ENCODE data around the gene HOPX.
"Not testable (repeated sequence)": the region's sequence is repeated elsewhere in the genome, so short reads cannot be mapped to it uniquely, and the experiment has no call there.

Gene HOPX

DNA sequence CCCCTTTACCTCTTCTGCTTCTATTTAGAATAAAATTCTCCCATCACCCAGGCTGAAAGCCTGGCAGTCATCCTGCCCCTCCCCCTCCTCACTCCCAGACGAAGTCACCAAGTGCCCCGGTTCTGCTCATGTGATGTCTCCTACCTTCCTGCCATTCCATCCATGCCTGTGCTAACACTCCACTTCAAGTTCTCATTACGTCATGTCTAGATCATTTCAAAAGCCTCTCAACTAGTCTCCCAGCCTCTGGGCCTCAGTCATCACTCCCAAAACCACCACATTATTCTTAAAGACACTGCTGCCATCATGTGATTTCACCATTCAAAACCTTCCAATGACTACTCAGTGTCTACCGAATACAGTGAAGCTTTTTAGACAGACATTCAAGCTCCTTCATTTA is 17.2 kb upstream of the HOPX start:
- Mint-ChIP-seq H3K36me3 (no peaks in the 10 kb centered on the region), H3K27me3 (no peaks in the 10 kb centered on the region), H3K4me1 (ENCODE audit: low read depth) (peaks cover 5% of the 10 kb centered on the region), H3K9me3 (ENCODE audit: low read depth) (no peaks in the 10 kb centered on the region), H3K4me3 (no peak overlapping the region), H3K27ac (no peak overlapping the region)

DNA sequence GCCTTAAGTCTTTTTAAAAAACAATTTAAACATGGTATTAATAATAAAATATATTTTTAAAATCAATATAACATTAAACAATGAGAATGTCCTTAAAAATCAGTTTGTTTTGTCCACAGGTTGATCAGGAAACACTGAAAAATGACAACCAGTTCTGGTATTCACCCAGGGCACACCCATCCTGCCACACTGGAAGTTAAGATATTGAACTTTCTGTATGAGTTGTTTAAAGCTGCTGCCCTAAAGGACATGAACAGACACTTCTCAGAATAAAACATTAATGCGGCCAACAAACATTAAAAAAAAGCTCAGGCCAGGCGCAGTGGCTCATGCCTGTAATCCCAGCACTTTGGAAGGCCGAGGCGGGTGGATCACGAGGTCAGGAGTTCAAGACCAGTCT is 15.0 kb upstream of the HOPX start:
- no peaks in the 10 kb centered on the region for H3K27me3 Mint-ChIP-seq
- H3K9me3 Mint-ChIP-seq (ENCODE audit: low read depth), result no peaks in the 10 kb centered on the region
- no peak overlapping the region for H3K27ac Mint-ChIP-seq
- H3K4me1 Mint-ChIP-seq (ENCODE audit: low read depth), result peaks cover 5% of the 10 kb centered on the region
- H3K36me3 Mint-ChIP-seq, result no peaks in the 10 kb centered on the region
- no peak overlapping the region for H3K4me3 Mint-ChIP-seq

DNA sequence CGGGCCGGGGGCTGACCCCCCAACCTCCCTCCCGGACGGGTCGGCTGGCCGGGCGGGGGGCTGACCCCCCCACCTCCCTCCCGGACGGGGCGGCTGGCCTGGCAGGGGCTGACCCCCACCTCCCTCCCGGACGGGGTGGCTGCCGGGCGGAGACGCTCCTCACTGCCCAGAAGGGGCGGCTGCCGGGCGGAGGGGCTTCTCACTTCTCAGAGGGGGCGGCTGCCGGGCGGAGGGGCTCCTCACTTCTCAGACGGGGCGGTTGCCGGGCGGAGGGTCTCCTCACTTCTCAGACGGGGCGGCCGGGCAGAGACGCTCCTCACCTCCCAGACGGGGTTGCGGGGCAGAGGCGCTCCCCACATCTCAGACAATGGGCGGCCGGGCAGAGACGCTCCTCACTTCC is 12.4 kb upstream of the HOPX start:
- H3K4me3 Mint-ChIP-seq; H3K4me1 Mint-ChIP-seq (ENCODE audit: low read depth); H3K27ac Mint-ChIP-seq; H3K36me3 Mint-ChIP-seq; H3K9me3 Mint-ChIP-seq (ENCODE audit: low read depth); H3K27me3 Mint-ChIP-seq: not testable (repeated sequence)

DNA sequence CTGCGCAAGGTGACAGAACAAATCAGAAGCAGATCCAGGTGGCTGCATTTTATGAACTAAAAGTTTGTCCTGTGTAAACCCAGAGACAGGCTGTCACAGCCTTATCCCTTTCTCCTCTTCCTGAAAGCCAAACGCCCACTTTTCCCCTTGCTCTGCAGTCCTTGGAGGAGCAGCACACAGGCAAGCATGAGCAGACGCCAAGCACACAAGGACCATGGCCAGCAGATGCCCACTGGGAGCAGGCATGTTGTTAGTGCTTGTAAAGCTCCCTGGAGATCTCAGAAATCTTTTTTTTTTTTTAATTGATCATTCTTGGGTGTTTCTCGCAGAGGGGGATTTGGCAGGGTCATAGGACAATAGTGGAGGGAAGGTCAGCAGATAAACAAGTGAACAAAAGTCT is 11.5 kb upstream of the HOPX start:
- Mint-ChIP-seq H3K27ac (no peak overlapping the region), H3K36me3 (no peaks in the 10 kb centered on the region), H3K9me3 (ENCODE audit: low read depth) (no peaks in the 10 kb centered on the region), H3K4me3 (no peak overlapping the region), H3K27me3 (no peaks in the 10 kb centered on the region), H3K4me1 (ENCODE audit: low read depth) (peaks cover 5% of the 10 kb centered on the region)

DNA sequence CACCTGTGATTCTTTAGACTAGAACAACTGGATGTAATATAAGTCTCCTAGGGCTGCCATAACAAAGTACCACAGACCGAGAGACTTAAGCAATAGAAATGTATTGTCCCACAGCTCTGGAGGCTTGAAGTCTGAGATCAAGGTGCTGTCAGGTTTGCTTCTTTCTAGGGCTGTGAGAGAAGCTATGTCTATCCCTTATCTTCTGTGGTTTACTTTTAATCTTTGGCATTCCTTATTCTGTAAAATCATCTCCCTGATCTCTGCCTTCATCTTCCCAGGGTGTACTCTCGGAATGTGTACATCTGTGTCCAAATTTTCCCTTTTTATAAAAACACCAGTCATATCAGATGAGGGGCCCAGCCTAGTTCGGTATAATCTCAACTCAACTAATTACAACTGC is 10.3 kb upstream of the HOPX start:
- H3K27me3 Mint-ChIP-seq, result peaks cover 3% of the 10 kb centered on the region
- H3K27ac Mint-ChIP-seq, result no peak overlapping the region
- no peak overlapping the region for H3K4me3 Mint-ChIP-seq
- no peaks in the 10 kb centered on the region for H3K9me3 Mint-ChIP-seq (ENCODE audit: low read depth)
- H3K36me3 Mint-ChIP-seq, result no peaks in the 10 kb centered on the region
- H3K4me1 Mint-ChIP-seq (ENCODE audit: low read depth), result no peaks in the 10 kb centered on the region

DNA sequence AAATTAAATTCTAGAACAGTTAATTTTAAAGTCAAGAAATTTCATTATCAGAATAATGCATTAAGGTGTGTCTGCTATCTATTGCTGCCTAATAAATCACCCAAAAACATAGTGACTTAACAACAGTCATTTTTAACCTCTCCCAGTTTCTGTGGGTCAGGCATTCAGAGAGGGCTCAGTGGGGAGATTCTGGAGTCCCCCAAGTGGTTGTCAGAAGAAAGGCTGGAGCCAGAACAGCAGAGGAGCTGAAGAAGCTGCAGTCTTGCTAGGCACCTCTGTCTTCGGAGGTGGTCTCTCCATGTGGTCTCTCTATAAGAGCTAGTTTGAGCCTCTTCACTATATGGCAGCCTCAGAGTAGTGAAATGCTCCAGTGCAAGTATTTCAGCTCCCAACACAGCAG is 9.3 kb upstream of the HOPX start:
- Mint-ChIP-seq H3K4me3 (no peak overlapping the region), H3K4me1 (ENCODE audit: low read depth) (no peaks in the 10 kb centered on the region), H3K36me3 (no peaks in the 10 kb centered on the region), H3K9me3 (ENCODE audit: low read depth) (no peaks in the 10 kb centered on the region), H3K27ac (no peak overlapping the region), H3K27me3 (peaks cover 3% of the 10 kb centered on the region)

DNA sequence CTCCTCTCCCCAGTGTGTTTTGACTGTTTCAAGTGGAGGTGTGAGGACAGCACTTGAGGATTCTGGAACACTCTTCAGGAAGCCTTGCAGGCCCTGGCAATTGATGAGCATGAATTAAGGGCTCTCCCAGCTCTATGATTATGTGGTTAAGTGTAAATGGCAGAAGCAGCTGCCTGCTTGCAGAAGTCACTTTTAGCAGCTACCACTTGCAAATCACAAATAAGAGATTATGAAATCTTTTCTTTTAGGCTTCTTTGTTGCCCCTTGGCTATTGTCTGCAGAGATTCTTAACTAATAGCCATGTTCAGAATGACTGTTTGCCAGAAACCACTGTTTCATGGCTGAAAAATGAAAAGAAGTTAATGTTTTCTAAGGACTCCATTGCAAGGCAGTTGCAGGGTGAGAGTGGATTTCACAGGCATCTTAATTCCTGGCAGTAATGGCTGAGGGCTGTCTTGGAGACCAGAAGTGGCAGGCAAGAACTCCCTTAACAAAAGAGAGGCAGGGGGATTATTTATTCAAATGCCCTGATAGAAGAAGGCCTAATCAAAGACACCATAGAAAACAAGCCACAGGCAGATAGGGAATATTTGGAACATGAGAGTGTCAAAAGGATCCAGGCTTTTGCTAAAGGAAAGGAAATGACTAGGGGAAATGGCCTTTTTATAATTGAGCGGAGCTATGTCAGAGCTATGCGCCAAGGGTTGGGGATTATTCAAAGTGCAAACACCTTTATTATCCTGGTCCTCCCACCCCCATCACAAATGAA is 8.3 kb upstream of the HOPX start:
- H3K27ac Mint-ChIP-seq, result no peak overlapping the region
- H3K4me3 Mint-ChIP-seq, result no peak overlapping the region
- no peaks in the 10 kb centered on the region for H3K4me1 Mint-ChIP-seq (ENCODE audit: low read depth)
- H3K9me3 Mint-ChIP-seq (ENCODE audit: low read depth), result no peaks in the 10 kb centered on the region
- H3K27me3 Mint-ChIP-seq, result peaks cover 4% of the 10 kb centered on the region
- H3K36me3 Mint-ChIP-seq, result no peaks in the 10 kb centered on the region

DNA sequence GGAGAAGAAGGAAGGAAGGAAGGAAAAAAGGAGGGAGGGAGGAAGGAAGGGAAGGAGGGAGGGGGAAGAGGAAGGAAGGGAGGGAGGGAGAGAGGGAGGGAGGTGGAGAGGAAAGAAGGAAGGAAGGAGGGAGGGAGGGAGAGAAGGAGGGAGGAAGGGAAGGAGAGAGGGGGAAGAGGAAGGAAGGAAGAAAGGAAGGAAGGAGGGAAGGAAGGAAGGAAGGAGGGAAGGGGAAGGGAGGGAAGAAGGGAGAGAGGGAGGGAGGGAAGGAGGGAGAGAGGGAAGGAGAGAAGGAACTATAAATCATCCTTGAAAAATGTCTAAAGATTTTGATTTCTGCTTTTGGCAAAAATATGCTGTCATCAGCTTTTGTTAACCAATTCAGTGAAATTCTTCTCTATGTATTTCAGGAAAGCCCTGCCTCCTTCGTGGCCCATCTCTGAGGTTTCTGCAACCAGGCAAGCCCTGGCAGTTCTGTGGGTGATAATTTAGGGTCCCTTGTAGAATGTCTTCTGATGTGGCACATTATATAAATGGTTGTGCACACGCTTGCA is 7.1 kb upstream of the HOPX start:
- Mint-ChIP-seq H3K9me3 (ENCODE audit: low read depth) (no peaks in the 10 kb centered on the region), H3K27me3 (peaks cover 14% of the 10 kb centered on the region), H3K36me3 (no peaks in the 10 kb centered on the region), H3K4me1 (ENCODE audit: low read depth) (no peaks in the 10 kb centered on the region), H3K4me3 (no peak overlapping the region), H3K27ac (no peak overlapping the region)

DNA sequence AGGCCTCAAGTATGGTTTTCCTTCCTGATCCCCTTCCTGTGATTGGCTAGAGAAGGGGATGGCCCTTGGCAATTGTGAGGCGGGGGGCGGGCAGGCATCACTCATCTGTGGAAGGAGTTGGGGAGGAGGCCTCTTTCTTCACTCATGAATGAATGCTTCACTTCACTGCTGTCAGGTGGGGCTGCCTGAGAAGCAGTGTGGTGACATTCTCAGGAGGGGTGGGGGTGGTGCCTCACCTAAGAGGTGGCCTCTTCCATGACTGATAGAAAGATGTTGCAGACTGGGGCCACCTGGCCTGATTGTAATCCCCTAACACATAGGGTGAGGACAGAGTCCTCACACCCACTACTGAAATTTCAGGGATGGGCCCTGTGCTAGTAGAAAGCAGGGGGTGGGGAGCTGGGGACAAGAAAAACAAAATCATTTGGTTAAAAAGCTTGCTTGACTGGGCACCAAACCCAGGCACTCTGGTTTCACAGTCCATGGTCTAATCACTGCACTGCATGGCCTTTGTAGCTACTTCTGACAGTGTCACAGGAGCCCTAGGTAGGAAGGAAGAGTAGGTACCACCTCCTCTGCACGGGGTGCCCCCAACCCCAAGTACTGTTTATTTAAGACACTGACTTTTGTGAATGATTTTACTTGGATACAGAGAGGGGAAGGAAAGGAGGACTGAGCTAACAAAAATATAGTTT is 5.6 kb upstream of the HOPX start:
- Mint-ChIP-seq H3K9me3 (ENCODE audit: low read depth) (no peaks in the 10 kb centered on the region), H3K27ac (no peak overlapping the region), H3K36me3 (no peaks in the 10 kb centered on the region), H3K27me3 (peaks cover 19% of the 10 kb centered on the region), H3K4me3 (no peak overlapping the region), H3K4me1 (ENCODE audit: low read depth) (peaks cover 3% of the 10 kb centered on the region)

DNA sequence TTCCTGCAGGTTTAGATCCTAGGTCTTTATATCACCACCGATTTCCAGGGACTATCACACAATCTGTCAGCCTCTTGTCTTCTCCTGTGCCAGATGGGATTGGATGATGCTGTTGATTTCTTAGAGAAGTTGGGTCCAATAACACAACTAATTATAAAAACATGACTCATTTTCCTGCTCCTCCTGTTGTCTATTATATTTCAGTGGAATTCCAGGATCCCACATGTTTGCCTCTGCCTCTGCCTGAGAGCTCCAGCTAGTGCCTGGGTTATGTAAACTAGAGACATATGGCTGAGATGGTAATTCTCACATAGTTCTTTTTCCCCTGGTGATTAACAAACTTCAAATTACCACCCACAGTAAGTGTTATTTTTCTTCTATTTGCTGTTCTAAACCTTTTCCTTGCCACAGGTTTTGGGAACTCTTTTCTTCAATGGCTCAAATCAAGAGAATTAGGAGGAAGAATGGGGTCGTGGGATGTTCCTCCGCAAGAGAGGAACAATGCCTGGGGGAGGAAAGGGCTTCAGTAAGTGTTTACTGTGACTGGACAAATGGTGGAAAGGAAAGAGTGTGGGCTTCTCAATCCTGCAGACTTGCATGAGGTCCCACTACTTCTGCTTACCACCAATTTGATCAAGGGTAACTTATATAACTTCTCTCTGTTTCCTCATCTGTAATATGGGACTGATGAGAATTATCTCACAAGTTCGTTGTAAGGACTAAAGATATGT is 3.4 kb upstream of the HOPX start:
- H3K4me1 Mint-ChIP-seq (ENCODE audit: low read depth), result peaks cover 17% of the 10 kb centered on the region
- H3K27me3 Mint-ChIP-seq, result peaks cover 25% of the 10 kb centered on the region
- no peaks in the 10 kb centered on the region for H3K9me3 Mint-ChIP-seq (ENCODE audit: low read depth)
- no peaks in the 10 kb centered on the region for H3K36me3 Mint-ChIP-seq
- no peak overlapping the region for H3K27ac Mint-ChIP-seq
- H3K4me3 Mint-ChIP-seq, result no peak overlapping the region

DNA sequence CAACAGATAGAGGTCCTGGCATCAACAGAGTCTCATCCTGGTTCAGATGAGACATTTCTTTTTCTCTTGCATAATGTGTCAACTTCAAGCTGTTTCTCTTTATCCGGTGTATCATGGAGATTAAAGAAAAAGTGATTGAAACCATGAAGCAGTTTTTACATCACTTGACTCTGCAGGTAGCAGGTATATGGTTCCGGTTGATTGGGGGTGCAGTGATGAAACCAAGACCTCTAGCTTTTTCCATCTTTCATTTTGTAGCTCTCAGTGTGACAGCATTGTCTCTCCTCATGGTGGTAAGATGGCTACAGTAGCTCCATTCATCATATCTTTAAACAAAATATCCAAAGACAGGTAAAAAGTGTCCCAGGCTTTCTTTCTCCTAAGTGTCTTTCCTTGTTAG is 2.4 kb upstream of the HOPX start:
- peaks cover 25% of the 10 kb centered on the region for H3K27me3 Mint-ChIP-seq
- no peak overlapping the region for H3K27ac Mint-ChIP-seq
- H3K9me3 Mint-ChIP-seq (ENCODE audit: low read depth), result no peaks in the 10 kb centered on the region
- H3K36me3 Mint-ChIP-seq, result no peaks in the 10 kb centered on the region
- peaks cover 17% of the 10 kb centered on the region for H3K4me1 Mint-ChIP-seq (ENCODE audit: low read depth)
- no peak overlapping the region for H3K4me3 Mint-ChIP-seq

DNA sequence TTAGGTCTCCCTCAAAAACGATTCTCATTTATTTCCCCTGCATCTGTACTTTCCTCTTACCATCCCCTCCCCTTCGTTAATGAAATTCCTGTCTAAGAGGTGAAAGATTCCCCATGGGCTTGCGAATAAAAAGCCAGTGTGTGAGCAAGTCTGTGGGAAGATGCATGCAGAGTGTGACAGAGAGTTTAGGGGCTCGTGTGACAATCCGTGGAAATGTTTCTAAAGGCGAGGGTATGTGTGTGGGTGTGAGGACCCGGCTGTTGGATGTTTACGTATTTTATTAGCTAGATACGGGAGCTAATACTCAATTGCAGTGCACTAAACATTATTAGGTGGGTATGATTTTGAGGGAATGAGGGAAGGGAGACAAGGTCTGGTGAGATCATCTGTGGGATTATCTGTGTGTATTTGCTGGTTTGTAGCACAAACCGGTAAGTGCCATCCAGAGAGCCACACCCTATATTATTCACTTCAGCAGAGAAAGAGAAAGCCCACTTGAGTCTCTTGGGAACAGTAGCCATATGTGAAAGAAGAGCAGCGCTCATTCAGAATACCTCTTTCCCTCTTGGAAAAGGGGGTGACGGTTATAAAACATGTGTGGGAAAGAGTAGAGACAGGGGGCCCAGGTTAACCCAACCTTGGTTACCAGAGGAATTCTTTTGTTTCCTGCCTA is 893 bp upstream of the HOPX start:
- Mint-ChIP-seq H3K36me3 (no peaks in the 10 kb centered on the region), H3K4me3 (no peak overlapping the region), H3K27ac (no peak overlapping the region), H3K9me3 (ENCODE audit: low read depth) (no peaks in the 10 kb centered on the region), H3K27me3 (peaks cover 22% of the 10 kb centered on the region), H3K4me1 (ENCODE audit: low read depth) (peaks cover 17% of the 10 kb centered on the region)

DNA sequence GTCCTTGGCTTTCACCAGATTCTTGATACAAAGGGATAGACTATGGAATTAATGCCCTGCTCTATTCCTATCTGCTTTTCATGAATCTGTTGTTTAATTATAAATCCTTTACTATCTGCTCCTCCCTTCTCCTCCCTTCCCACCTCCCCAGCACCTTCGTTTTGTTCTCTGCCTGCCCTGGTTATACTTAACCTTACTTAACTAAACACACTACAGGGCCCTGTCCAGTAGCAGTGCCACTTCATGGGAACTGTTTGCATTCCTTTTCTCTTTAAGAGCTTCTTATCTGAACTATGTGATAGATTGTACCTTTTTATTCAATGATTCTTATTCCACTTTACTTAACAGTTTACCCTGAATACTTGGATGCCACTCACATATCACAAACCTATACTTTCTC is 830 bp downstream of the HOPX start:
- Mint-ChIP-seq H3K27me3 (peaks cover 22% of the 10 kb centered on the region), H3K4me3 (no peak overlapping the region)

DNA sequence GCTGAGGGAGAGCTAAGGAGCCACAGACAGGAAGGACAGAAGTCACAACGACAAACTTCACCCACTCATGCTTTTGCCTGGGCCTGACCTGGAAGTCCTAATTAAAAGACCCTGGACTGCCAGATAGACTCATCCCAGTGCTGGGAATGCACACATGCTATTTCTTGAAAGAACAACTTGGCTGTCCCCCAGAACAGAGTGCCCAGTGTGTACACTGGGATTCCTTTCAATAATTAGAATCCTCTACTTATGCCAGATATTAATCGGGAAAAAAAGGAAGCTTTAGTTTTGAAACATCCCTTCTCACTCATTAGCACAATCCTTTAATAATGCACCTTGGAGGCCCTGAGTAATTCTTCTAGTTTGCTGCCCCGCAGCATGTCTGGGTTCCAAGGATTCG is 3.4 kb downstream of the HOPX start:
- Mint-ChIP-seq H3K4me1 (ENCODE audit: low read depth) (peaks cover 17% of the 10 kb centered on the region), H3K4me3 (no peak overlapping the region), H3K27ac (no peak overlapping the region), H3K27me3 (peaks cover 10% of the 10 kb centered on the region), H3K9me3 (ENCODE audit: low read depth) (no peaks in the 10 kb centered on the region), H3K36me3 (no peaks in the 10 kb centered on the region)

More for the DNA sequence above, 830 bp downstream of the HOPX start:
- Mint-ChIP-seq H3K9me3 (ENCODE audit: low read depth) (no peaks in the 10 kb centered on the region), H3K36me3 (no peaks in the 10 kb centered on the region), H3K4me1 (ENCODE audit: low read depth) (peaks cover 17% of the 10 kb centered on the region), H3K27ac (no peak overlapping the region)

DNA sequence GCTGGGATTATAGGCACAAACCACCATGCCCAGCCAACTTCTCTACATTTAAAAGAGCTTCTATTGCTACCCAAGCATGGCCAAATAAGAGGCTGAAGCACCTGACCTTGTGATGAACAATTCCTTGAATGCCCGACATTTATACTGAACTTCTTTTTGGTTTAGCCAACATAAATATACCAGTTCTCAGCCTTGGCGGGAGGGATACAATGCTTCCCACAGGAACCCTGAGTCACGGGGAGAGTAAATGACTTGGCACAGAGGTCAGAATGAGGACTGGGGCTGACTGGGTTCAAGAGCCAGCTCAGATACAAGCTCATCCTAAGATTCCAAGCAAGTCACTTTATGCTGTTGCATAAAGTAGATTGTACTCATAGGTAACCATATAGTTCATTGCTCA is 6.1 kb downstream of the HOPX start:
- no peak overlapping the region for H3K27ac Mint-ChIP-seq

More for the DNA sequence above, 6.1 kb downstream of the HOPX start:
- Mint-ChIP-seq H3K4me1 (ENCODE audit: low read depth) (no peaks in the 10 kb centered on the region), H3K36me3 (no peaks in the 10 kb centered on the region), H3K9me3 (ENCODE audit: low read depth) (no peaks in the 10 kb centered on the region), H3K27me3 (peaks cover 1% of the 10 kb centered on the region), H3K4me3 (no peak overlapping the region)
